Measurements from ENCODE around the gene GNPTAB. TPM values are rescaled to one million over a fixed set of nuclear protein-coding genes. Genes with fewer than 3 reads are reported as not detected.
A peak's percentile ranks its signal among the peaks of the same experiment; 100 is the strongest.
"Not testable (repeated sequence)": the region's sequence is repeated elsewhere in the genome, so short reads cannot be mapped to it uniquely, and the experiment has no call there.

GNPTAB gene
- total and polyA plus RNA-seq, 11 donors = 18.0 to 61.2 (median 44.9) TPM

DNA sequence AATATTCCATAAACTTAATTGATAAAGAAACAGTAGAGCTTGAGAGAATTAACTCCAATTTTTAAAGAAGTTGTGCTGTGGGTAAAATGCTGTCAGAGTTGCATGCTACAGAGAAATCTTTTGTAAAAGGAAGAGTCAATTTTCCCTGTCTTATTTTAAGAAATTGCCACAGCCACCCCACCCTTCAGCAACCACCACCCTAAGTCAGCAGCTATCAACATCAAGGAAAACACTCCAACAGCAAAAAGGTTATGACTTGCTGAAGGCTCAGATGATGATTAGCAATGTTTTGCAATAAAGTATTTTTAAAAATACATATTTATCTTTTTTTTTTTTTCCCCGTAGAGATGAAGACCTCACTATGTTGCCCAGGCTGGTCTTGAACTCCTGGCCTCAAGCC, 40.2 kb upstream of the GNPTAB start:
- H3K27me3 ChIP-seq = no peaks in the 10 kb centered on the region
- WGBS, 4 donors = 89 to 95% (median 91%) methylated on average over 1 of the region's 1 CpG
- H3K9me3 ChIP-seq = peaks cover 0 to 10% (median 0%) of the 10 kb centered on the region in 12 donors
- H3K4me3 ChIP-seq = no peak overlapping the region
- DNase-seq = no peak
- H3K27ac ChIP-seq = no peak overlapping the region
- intact Hi-C loops (cut with DNase I) = no loop called here
- H3K4me1 ChIP-seq = peaks cover 0 to 21% (median 2%) of the 10 kb centered on the region in 12 donors
- ATAC-seq = no peak
- H3K36me3 ChIP-seq = no peaks in the 10 kb centered on the region
- no peak for TF ChIP-seq POLR2A (IDR thresholded peaks at IDR 0.05)
- TF ChIP-seq, protein P1, sequence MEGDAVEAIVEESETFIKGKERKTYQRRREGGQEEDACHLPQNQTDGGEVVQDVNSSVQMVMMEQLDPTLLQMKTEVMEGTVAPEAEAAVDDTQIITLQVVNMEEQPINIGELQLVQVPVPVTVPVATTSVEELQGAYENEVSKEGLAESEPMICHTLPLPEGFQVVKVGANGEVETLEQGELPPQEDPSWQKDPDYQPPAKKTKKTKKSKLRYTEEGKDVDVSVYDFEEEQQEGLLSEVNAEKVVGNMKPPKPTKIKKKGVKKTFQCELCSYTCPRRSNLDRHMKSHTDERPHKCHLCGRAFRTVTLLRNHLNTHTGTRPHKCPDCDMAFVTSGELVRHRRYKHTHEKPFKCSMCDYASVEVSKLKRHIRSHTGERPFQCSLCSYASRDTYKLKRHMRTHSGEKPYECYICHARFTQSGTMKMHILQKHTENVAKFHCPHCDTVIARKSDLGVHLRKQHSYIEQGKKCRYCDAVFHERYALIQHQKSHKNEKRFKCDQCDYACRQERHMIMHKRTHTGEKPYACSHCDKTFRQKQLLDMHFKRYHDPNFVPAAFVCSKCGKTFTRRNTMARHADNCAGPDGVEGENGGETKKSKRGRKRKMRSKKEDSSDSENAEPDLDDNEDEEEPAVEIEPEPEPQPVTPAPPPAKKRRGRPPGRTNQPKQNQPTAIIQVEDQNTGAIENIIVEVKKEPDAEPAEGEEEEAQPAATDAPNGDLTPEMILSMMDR (IDR thresholded peaks at IDR 0.05) = no peak

DNA sequence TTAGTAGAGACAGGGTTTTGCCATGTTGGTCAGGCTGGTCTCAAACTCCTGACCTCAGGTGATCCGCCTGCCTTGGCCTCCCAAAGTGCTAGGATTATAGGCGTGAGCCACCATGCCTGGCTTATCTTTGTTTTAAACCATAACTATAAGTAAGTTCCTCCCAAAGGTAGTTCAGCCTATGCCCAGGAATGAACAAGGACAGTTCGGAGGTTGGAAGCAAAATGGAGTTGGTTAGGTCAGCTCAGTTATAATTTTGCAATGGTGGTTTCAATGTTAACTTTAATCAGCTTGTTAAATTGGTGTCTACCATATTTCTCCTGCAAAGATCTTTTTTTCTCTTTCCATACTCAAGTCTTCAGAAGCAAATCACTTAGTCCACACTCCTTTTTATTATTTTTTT, 36.9 kb upstream of the GNPTAB start:
- WGBS, 4 donors = 92 to 96% (median 94%) methylated on average over 3 of the region's 3 CpGs

DNA sequence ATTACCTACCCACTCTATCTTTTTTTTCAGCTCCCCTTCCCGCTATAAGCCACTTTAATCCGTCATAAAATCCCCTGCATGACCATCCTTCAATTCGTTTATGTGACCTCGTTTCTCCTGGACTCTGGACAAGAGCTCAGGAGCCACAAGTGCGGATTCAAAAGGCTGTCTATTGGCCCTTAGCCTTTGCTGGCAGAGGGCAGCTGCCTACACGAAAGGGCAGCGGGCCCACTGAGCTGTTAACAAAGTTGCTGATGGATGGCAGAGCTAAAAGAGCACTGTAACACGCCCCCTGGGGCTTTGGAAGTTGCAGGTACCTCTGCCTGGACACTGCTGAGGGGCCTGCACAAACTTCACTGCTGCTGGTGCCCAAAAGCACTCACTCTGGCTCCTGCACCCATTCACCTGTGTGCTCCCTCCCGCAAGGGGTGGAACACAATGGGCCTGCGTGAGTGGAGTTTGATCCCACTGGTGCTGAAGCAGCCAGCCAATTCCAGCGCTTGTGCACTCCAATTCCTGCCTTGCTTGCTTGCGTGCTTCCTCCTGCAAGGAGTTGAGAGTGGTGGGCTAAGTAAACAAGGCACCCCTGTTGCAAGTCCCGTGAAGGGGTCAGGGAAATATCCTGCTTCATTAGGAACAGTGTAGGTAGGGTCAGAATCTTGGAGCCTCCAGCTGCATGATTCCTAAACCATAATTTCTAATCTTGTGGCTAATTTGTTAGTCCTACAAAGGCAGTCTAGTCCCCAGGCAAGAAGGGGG, 36.0 kb upstream of the GNPTAB start:
- no peak overlapping the region for H3K4me3 ChIP-seq
- no peaks in the 10 kb centered on the region for H3K36me3 ChIP-seq
- ATAC-seq = peak in 1 of 4 donors; percentile 27
- H3K27ac ChIP-seq = no peak overlapping the region
- intact Hi-C loops (cut with DNase I) = no loop called here
- peaks cover 0 to 8% (median 0%) of the 10 kb centered on the region in 12 donors for H3K4me1 ChIP-seq
- WGBS, 4 donors = 58 to 69% (median 63%) methylated on average over 12 to 13 of the region's 13 CpGs
- peaks cover 0 to 18% (median 0%) of the 10 kb centered on the region in 12 donors for H3K9me3 ChIP-seq
- DNase-seq = no peak
- no peak for TF ChIP-seq POLR2A (IDR thresholded peaks at IDR 0.05)
- TF ChIP-seq, protein P1 (IDR thresholded peaks at IDR 0.05) = no peak
- no peaks in the 10 kb centered on the region for H3K27me3 ChIP-seq

More for the DNA sequence above, 36.9 kb upstream of the GNPTAB start:
- H3K4me3 ChIP-seq; H3K27me3 ChIP-seq; intact Hi-C loops (cut with DNase I); DNase-seq; H3K36me3 ChIP-seq; H3K27ac ChIP-seq; ATAC-seq; H3K4me1 ChIP-seq: not testable (repeated sequence)
- peaks cover 0 to 18% (median 0%) of the 10 kb centered on the region in 12 donors for H3K9me3 ChIP-seq

DNA sequence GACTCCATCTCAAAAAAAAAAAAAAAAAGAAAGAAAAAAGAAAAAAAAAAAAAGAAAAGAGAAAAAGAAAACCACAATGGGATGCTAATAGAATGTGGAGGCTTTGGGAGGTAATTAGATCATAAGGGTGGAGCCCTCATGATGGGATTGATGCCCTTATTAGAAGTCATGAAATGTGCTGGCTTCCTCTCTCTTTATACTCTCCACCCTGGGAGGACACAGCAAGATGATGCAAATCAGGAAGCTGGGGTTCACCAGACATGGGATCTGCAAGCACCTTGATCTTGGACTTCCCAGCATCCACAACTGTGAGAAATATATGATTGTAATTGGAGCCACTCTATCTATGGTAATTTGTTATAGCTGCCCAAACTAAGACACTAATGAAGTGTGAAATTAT, 33.2 kb upstream of the GNPTAB start:
- Histone ChIP-seq H3K36me3 (no peaks in the 10 kb centered on the region), H3K4me1 (peaks cover 0 to 18% (median 0%) of the 10 kb centered on the region in 12 donors), H3K9me3 (peaks cover 0 to 11% (median 0%) of the 10 kb centered on the region in 12 donors), H3K27me3 (no peaks in the 10 kb centered on the region), H3K27ac (no peak overlapping the region), H3K4me3 (no peak overlapping the region)
- TF ChIP-seq, protein P1 (IDR thresholded peaks at IDR 0.05) = no peak
- TF ChIP-seq POLR2A (IDR thresholded peaks at IDR 0.05) = no peak
- no peak for DNase-seq
- no peak for ATAC-seq
- intact Hi-C loops (cut with DNase I) = no loop called here
